Osteocyte (in vitro differentiated cells): ENCODE results near the gene COBLL1. TPM values are rescaled to one million over a fixed set of nuclear protein-coding genes. Genes with fewer than 3 reads are reported as not detected.

Experiments
- DNase-seq: peaks from one replicate; pipeline ENCODE4 v3.0.0; 2021; ENCODE audit warnings: mixed read lengths; ENCODE audit not compliant: unreplicated experiment; ENCODE audit errors: extremely low spot score
- H3K27ac Mint-ChIP-seq: one replicate; pipeline ENCODE4 v1.8.0; 2021; ENCODE audit warnings: mild to moderate bottlenecking, mixed read lengths; ENCODE audit not compliant: unreplicated experiment
- H3K27me3 Mint-ChIP-seq: one replicate; pipeline ENCODE4 v1.8.0; 2021; ENCODE audit warnings: mixed read lengths; ENCODE audit not compliant: unreplicated experiment
- H3K36me3 Mint-ChIP-seq: one replicate; pipeline ENCODE4 v1.8.0; 2021; ENCODE audit warnings: mixed read lengths; ENCODE audit not compliant: unreplicated experiment
- H3K4me1 Mint-ChIP-seq: one replicate; pipeline ENCODE4 v1.8.0; 2021; ENCODE audit warnings: mixed read lengths; ENCODE audit not compliant: unreplicated experiment
- H3K4me3 Mint-ChIP-seq: one replicate; pipeline ENCODE4 v1.8.0; 2021; ENCODE audit warnings: mild to moderate bottlenecking, moderate library complexity, mixed read lengths; ENCODE audit not compliant: unreplicated experiment
- H3K9me3 Mint-ChIP-seq: one replicate; pipeline ENCODE4 v1.8.0; 2021; ENCODE audit warnings: mixed read lengths; ENCODE audit not compliant: unreplicated experiment
- long read RNA-seq: library from polyadenylated mRNA; unstranded; transcript quantifications from one replicate; pipeline ENCODE4 v2.0.0, GENCODE V29; 2021
- total RNA-seq: library from RNA; stranded (reverse); gene quantifications from 2 replicates; pipeline ENCODE4 v1.2.1, GENCODE V29; 2021
- TF ChIP-seq, protein P1 (sequence below): fragments of 200-600 bp; sonication (generic); IDR thresholded peaks from 2 replicates; pipeline ENCODE4 v1.5.0; 2021; ENCODE audit warnings: antibody characterized with exemption, mild to moderate bottlenecking, moderate library complexity

COBLL1 gene, protein sequence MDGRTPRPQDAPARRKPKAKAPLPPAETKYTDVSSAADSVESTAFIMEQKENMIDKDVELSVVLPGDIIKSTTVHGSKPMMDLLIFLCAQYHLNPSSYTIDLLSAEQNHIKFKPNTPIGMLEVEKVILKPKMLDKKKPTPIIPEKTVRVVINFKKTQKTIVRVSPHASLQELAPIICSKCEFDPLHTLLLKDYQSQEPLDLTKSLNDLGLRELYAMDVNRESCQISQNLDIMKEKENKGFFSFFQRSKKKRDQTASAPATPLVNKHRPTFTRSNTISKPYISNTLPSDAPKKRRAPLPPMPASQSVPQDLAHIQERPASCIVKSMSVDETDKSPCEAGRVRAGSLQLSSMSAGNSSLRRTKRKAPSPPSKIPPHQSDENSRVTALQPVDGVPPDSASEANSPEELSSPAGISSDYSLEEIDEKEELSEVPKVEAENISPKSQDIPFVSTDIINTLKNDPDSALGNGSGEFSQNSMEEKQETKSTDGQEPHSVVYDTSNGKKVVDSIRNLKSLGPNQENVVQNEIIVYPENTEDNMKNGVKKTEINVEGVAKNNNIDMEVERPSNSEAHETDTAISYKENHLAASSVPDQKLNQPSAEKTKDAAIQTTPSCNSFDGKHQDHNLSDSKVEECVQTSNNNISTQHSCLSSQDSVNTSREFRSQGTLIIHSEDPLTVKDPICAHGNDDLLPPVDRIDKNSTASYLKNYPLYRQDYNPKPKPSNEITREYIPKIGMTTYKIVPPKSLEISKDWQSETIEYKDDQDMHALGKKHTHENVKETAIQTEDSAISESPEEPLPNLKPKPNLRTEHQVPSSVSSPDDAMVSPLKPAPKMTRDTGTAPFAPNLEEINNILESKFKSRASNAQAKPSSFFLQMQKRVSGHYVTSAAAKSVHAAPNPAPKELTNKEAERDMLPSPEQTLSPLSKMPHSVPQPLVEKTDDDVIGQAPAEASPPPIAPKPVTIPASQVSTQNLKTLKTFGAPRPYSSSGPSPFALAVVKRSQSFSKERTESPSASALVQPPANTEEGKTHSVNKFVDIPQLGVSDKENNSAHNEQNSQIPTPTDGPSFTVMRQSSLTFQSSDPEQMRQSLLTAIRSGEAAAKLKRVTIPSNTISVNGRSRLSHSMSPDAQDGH
- 8.9 and 11.3 TPM in 2 replicates for total RNA-seq
- long read RNA-seq, full-length matches to known transcripts, result 2 of 4 reads
- long read RNA-seq, partial matches to known transcripts, result 1 of 4 reads
- long read RNA-seq, other reads (novel, unspliced or antisense), result 1 of 4 reads

DNA sequence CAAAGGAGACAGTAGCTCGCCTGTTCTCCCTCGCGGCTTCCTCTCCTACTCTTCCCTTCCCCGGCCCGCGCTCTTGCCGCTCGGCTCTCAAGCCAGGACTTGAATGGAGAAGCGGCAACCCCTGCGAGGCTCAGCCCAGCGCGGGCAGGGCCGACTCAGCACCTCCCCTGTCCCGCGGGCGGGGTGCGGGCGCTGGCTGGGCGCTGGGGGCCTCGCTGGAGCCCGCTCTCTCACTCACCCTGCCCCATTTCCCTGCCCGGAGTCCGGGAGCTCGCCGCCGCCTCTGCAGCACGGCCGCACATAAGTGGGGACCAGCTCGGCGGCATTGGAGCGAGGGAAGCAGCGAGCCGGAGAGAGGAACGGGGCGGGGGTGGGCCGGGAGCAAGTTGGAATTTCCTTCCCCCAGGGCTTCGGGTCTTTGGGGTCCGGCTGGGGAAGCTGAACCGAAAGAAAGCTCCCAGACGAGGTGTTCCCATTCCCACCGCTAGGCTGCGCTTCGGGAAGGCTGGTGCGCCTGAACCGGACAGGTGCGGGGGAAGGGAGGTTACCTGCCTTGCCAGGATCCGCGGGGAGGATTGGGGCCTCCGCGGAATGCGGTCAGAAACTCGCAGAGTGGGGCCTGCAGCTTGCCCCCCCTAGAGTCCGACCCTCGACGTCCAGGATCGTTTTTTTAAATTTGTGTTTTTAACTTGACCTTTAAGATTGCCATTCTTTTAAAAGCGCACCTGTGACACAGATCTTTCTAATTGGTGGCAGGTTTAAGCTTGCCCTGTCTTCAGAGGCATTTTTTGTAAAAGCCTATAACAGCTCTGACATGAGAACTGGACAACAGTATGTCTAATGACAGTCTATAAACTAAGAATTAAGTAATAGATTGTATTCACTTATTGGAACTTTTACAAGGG lies at the start of gene COBLL1:
Gene COBLL1 (minus strand): TSS at position 105 of the 905 bp plus-strand sequence. CDS start 627 bp downstream, outside the sequence.
- Mint-ChIP-seq H3K4me3 (peak within 1 kb of the TSS; percentile 84), H3K36me3 (no peaks in the 10 kb centered on the region), H3K27me3 (no peaks in the 10 kb centered on the region), H3K9me3 (no peaks in the 10 kb centered on the region), H3K4me1 (peaks cover 21% of the 10 kb centered on the region), H3K27ac (peak within 1 kb of the TSS; percentile 77)
- TF ChIP-seq, protein P1, sequence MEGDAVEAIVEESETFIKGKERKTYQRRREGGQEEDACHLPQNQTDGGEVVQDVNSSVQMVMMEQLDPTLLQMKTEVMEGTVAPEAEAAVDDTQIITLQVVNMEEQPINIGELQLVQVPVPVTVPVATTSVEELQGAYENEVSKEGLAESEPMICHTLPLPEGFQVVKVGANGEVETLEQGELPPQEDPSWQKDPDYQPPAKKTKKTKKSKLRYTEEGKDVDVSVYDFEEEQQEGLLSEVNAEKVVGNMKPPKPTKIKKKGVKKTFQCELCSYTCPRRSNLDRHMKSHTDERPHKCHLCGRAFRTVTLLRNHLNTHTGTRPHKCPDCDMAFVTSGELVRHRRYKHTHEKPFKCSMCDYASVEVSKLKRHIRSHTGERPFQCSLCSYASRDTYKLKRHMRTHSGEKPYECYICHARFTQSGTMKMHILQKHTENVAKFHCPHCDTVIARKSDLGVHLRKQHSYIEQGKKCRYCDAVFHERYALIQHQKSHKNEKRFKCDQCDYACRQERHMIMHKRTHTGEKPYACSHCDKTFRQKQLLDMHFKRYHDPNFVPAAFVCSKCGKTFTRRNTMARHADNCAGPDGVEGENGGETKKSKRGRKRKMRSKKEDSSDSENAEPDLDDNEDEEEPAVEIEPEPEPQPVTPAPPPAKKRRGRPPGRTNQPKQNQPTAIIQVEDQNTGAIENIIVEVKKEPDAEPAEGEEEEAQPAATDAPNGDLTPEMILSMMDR, result peak; percentile 86
- DNase-seq, result peak; percentile 88

DNA sequence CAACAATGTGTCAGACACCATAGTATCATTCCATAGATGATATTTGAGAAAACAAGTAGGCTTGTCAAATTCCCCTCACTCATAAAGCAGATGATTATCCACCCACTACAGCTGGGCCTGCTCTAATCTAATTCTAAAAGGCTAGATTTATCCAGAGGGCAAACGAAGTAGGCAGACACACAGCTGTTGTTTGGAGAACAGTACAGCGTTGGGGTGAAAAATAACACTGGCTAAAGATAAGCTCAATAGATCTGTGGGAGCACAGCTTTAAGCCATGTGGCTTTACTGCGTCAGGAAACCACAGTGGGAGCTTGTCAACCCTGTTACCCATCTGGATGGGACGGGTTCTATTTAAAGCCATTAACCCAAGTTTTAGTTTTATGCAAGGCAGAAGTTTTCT lies 48.9 kb upstream of the COBLL1 start:
- H3K27me3 Mint-ChIP-seq, result no peaks in the 10 kb centered on the region
- no peaks in the 10 kb centered on the region for H3K36me3 Mint-ChIP-seq
- DNase-seq, result no peak
- no peak overlapping the region for H3K4me3 Mint-ChIP-seq
- H3K27ac Mint-ChIP-seq, result peak overlapping the region; percentile 56
- TF ChIP-seq, protein P1, result no peak
- peaks cover 28% of the 10 kb centered on the region for H3K4me1 Mint-ChIP-seq
- no peaks in the 10 kb centered on the region for H3K9me3 Mint-ChIP-seq

DNA sequence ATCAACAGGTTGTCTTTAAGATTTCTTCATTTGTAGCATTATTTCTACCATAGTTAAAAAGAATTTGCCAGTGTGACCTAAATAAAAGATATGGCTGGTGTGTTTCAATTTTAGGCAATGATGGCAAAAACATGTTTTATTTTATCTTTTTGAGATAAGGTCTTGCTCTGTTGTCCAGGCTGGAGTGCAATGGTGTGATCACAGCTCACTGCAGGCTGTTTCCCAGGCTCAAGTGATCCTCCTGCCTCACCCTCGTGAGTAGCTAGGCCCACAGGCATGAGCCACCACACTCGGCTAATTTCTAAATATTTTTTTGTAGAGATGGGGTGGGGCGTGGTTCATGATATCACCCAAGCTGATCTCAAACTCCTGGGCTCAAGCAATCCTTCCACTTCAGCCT lies 47.0 kb upstream of the COBLL1 start:
- no peak overlapping the region for H3K27ac Mint-ChIP-seq
- peaks cover 28% of the 10 kb centered on the region for H3K4me1 Mint-ChIP-seq
- DNase-seq, result no peak
- no peaks in the 10 kb centered on the region for H3K27me3 Mint-ChIP-seq
- TF ChIP-seq, protein P1, result no peak
- no peaks in the 10 kb centered on the region for H3K9me3 Mint-ChIP-seq
- no peaks in the 10 kb centered on the region for H3K36me3 Mint-ChIP-seq
- no peak overlapping the region for H3K4me3 Mint-ChIP-seq

DNA sequence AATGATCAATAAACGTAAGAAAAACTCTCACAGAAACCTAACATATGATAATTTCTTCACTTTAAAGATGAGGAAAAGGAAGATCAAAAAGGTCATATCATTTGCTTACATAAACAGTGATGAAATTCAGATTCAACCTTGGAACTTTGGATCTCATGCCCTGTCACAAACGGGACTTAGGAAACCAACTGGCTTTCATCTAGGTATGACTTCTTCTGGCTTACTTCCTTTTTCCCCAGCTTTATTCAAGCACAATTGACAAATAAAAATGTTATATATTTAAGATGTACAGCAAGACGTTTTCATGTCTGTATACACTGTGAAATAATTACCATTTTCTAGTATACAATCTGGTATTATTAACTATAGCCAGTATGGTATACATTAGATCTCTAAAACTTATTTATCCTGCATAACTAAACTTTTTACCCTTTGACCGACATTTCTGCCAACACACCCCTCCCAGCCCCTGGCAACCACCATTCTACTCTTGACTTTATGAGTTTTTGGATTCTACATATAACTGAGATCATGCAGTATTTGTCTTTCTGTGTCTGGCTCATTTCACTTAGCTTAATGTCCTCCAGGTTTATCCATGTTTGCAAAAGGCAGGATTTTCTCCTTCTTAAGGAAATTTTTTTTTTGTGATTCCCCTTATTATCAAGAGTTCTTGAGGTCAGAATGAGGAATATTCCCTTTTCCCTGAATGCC lies 46.0 kb upstream of the COBLL1 start:
- Mint-ChIP-seq H3K4me1 (peaks cover 28% of the 10 kb centered on the region), H3K4me3 (no peak overlapping the region), H3K36me3 (no peaks in the 10 kb centered on the region), H3K9me3 (no peaks in the 10 kb centered on the region), H3K27ac (no peak overlapping the region), H3K27me3 (no peaks in the 10 kb centered on the region)
- TF ChIP-seq, protein P1, result no peak
- DNase-seq, result no peak
